Measurements from ENCODE around the gene RAB44.

- TF ChIP-seq CTCF (IDR thresholded peaks at IDR 0.05), result no peak
- no peak for TF ChIP-seq EP300 (IDR thresholded peaks at IDR 0.05)
- no peak for TF ChIP-seq POLR2A (IDR thresholded peaks at IDR 0.05)
- no peak for TF ChIP-seq POLR2AphosphoS5 (IDR thresholded peaks at IDR 0.05)
Measured at GRCh38 chr6:36725581-36725980, 28.0 kb downstream of the RAB44 start.

Measured in stomach (tissue), 4 donors.